ENCODE measurements around the gene SLC46A1.

DNA sequence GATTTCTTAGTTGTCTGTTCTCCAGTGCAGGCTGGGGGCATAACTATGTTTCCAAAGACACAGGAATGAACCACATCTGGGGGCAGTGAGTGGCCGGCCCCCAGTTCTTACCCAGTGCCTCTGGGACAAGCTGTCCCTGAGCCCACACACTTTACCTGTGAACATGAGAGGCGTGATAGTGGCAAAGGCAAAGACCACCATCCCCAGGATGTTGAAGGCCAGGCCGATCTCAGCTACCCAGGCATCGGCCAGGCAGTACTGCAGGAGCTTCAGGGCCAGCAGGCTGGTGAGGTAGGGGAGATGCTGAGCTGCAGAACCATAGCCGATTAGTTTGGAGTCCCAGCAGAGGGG lies 1.6 kb downstream of the SLC46A1 start:
- no peak for TF ChIP-seq CTCF (optimal IDR thresholded peaks at IDR 0.05 in 1 of 3, IDR thresholded peaks at IDR 0.05 in 1 of 3, conservative IDR thresholded peaks at IDR 0.05 in 1 of 3; ENCODE audit: extremely low read depth in 1 of 3, insufficient read depth in 2 of 3, low read length in 3 of 3)
- no peak for TF ChIP-seq EZH2 (IDR thresholded peaks at IDR 0.05; ENCODE audit: low read length)
